Cerebellar nuclear complex (tissue), 1 donor: ENCODE data around the gene CLCNKB.
A peak's percentile ranks its signal among the peaks of the same experiment; 100 is the strongest.
"Not testable (repeated sequence)": the region's sequence is repeated elsewhere in the genome, so short reads cannot be mapped to it uniquely, and the experiment has no call there.

Experiments used
- DNase-seq, 2 experiments: peaks; one replicate each; lab custom pipeline; 2025; lab: John Stamatoyannopoulos, UW

Gene CLCNKB

GRCh38 chr1:16061266-16061665 is 17.7 kb downstream of the CLCNKB start:
- DNase-seq, result no peak

DNA sequence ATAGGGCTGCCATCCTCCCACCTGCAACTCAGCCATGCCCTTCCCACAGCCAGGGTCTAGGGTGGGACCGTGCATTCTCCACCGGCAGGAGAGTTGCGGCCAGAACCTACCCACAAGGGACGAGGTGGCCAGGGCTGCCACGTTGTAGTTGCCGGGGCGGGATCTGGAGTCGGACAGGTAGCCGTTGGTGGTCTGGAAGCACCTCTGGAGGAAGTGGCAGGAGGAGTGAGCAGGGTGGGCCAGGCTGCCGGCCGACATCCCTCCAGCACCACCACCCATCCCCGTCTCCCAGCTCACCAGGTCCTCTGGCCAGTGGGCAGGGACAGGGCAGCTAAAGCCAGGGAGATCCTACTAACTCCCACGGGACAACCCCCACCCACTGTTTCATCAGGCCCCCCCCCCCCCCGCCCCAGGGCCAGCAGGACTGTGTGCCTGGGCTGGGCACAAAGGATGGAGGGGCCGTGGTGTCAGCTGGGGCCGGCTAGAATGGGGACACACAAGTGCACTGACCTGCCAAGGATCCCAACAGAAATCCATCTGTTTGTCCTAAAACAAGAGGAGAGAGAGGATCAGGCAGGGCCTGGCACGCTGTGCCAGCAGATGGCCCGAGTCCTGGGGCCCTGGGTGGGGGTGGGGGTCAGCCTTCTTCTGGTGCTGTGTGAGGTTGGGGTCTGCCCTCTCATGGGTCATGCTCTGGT is 18.6 kb downstream of the CLCNKB start:
- peak in 1 of 2 experiments; percentile 56 for DNase-seq

GRCh38 chr1:16062687-16063075 is 19.1 kb downstream of the CLCNKB start:
- not testable (repeated sequence) for DNase-seq

DNA sequence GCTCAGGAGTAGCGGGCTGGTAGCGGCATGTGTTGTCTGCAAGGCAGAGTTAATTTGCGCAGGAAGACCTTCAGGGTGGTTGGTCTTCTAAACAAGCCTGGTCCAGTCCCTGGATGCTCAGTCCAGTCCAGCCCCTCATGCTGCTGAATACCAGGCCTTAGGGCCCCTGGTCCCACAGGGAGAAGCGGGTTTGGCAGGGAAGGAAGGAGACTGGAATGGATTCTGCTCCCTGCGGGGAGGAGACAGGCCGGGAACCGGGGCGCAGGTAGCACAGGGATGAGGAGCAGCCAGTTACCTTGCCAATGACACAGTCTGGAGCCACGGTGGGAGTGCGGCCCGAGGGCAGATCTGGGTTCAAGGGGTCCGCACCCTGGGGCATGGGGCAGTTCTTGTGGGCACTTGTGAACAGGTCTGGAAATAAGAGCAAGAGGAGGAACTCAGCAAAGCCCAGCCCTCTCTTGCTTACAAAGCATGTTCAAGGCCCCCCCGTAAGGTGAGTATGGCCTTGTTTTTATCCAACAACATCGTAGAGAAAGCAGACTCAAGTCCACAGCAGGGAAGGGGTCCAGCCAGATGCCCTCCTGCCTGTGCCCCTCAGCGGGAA is 19.7 kb downstream of the CLCNKB start:
- no peak for DNase-seq

DNA sequence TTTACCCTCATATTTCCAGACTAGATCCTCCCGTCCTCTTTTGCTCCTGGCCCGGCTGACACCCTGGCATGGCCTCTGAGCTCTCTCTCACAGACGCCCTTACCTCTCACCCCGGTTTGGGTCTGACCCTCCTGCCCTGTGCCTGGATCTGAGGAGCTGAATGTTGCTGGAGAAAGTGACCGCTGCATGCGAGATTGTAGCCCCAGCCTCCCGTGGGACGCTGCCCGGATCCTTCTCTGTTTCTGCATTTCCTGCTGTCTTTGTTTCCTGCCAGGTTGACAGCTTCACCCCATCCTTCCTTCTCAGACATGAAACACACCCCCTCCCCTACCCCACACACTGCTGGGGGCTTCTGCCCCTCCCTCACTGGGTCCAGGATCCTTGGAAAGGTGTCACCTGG is 20.3 kb downstream of the CLCNKB start:
- no peak for DNase-seq

GRCh38 chr1:16064536-16065268 is 21.1 kb downstream of the CLCNKB start:
- no peak for DNase-seq

DNA sequence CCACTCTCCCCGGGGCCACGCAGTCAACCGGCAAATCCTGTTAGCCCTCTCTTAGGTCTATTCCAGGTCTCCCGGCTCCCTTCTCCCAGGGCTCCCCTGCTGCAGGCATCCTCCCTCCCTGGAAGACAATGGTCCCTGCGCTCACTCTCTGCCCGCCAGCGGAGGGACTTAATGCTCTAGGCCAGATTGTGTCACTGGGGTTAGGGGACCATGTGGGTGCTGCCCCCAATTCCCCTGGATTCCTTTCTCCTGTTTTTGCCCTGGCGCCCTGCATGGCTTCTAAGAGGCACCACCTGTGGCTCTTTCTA is 21.6 kb downstream of the CLCNKB start:
- DNase-seq, result no peak

DNA sequence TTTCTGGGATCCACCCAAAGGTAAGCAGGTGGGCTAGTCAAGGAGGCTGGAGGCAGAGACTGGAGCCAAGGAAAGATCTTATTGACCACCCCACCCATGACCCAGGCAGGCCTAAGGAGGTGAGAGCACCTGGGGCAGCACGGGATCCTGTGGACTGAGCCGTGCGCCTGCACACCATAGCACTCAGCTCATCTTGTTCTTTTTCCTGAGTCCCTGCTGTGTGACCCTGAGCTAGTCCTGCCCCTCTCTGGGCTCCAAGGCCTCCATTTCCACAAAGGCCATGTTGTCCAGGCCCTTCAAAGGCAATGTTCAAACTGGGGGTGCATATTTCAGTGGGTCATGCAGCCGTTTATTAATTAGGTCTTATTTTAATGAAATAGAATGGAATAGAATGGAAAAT is 22.7 kb downstream of the CLCNKB start:
- no peak for DNase-seq

GRCh38 chr1:16067127-16067768 is 23.7 kb downstream of the CLCNKB start:
- DNase-seq, result no peak

- DNase-seq, result no peak
Observed at GRCh38 chr1:16067933-16068332, 24.4 kb downstream of the CLCNKB start.

DNA sequence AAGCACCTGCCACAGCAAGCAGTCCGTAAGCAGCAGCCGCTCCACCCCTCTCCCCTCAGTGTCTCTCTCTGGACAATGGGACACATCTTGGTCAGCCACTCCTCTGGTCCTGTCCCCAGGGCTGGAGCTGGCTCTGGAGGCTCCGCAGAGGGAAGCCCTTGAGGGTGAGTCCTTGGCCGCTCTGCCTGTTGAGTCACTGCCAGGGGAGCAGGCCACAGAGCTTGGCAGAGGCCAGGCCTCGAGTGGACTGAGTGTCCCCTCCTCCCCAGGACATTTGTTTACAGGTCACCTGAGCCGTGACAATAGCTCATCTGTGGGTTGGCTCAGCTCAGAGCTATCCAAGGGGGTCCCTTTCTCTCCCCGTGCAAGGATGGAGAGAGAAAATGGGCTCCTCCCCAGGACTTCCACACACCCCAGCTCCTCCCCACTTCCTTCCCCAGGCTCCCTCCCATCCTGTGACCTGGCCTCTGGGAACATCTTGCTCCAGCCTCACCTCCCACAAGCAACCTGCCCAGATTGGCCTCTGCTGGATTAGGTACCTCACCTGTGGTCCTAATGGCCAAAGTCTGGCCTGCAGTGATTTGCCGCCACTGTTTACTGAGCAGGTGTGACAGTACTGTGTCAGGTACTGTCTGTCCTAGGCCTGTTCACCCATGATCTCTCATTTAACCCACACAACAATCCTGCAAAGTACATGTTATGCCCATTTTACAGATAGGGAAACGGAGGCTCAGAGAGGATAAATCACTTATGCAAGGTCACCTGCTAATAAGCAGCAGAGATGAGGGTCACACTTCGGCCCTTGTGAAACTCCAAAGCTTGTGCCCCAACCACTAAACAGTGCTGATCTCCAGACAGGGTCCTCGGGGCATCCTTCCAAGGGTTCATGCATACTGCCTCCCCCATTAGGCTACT is 25.0 kb downstream of the CLCNKB start:
- peak; percentile 73 to 75 for DNase-seq

GRCh38 chr1:16070640-16071355 is 27.2 kb downstream of the CLCNKB start:
- DNase-seq, result no peak

DNA sequence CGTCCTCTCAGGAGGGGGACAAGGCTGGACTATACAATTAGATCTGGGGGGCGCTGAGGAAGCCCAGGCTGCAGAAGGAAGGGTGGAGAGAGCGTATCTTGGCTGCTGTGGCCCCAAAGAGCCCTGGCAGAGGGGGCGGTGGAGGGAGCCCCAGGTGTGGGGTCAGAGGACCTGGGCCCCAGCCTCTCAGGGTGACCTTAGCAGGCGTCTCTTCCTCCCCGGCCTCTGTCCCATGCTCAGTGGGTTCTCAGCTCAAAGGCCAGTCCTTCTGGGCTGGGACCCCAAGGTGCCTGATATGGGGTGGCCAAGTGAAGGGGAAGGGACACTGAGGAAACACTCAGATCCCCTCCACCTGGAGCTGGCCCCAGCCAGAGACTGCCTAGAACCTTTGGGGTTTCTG is 28.0 kb downstream of the CLCNKB start:
- no peak for DNase-seq

GRCh38 chr1:16072095-16072494 is 28.5 kb downstream of the CLCNKB start:
- DNase-seq, result no peak

DNA sequence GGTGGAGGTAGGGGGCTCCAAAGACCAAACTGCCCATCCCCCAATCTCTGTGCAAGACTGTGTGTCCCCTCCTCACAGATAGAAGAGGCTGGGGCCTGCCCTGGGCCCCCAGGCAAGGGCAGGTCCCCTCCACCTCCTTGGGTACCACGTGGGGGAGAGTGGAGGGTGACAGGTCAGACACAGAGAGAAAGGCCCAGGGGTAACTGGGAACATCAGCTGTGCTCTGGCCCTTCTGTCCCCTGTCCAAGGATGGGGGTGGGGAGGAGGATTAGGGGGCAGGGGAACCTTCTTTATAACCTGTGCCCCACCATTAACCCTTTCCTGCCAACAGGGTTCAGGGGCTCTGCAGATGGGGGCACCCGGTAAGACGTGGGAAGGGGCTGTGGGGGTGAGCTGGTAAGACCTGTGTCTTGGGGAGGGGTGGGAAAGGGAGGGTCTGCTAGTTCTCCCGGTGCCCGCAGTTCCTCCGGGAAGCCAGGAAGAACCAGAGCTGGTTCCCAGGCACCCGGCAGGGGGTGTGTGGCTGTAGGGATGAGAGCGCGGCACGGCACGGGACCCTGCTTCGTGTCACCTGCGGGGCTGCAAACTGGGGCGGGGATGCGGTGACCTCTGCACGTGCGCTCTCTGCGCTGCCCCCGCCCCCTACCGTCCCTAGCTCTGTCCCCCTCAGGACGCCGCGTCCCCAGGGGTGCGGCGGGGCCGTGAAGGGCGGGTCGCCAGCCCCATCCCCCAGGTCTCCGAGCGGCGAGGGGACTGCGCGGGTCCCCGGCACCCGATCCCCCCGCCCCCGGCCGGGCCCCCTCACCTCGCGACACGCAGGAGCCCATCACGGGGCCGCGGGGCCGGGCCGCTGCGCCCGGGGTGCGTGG is 29.3 kb downstream of the CLCNKB start:
- no peak for DNase-seq

GRCh38 chr1:16073490-16074119 is 30.0 kb downstream of the CLCNKB start, which contains the start of gene FAM131C:
TSS of gene FAM131C (minus strand) at chr1:16073651. CDS start at chr1:16073442, 209 bp downstream.
- DNase-seq, result no peak

- DNase-seq, result no peak
Observed at GRCh38 chr1:16074217-16074616, 30.6 kb downstream of the CLCNKB start.

DNA sequence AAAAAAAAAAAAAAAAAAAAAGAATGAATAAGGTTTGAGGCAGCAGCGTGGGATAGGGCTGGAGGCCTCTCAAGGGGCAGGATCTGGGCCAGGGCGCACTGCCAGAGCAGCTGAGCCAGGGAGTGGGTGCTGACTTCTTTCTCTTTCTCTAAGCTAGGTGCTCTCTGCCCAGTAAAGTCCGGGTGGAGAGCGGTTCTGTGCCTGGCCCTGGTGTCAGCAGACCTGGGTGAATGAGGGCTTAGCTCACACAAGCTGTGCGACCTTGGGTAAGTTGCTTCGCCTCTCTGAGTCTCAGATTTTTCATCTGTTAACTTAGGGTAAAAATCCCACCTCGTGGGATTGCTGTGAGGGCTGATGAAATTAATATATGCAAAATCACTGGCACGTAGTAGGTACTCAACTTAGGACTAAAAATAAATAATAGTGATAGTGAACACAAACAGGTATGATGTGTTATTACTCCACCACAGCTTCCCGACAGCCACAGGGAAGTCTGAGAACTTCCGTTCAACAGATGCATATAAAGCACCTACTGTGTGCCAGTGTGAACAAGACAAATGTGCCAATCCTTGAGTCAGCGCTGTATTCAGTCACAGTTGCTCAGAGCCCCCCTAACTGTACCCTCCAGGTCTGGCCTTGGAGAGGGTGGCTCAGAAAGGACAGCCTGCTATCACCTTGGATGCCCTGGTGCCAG is 31.9 kb downstream of the CLCNKB start:
- DNase-seq, result no peak
